Neural progenitor cell (in vitro differentiated cells): Measurements from ENCODE around the gene HOXA13.

Experiments used
- EZH2 ChIP-seq: fragments of 200-600 bp; sonication (generic); IDR thresholded peaks from 2 replicates; pipeline ENCODE4 v1.6.1; 2017; ENCODE audit warnings: antibody characterized with exemption, mild to moderate bottlenecking, moderate library complexity
- TF ChIP-seq, protein P1 (sequence below): fragments of 200-600 bp; sonication (generic); IDR thresholded peaks from 2 replicates; pipeline ENCODE4 v1.5.1; 2017; ENCODE audit warnings: antibody characterized with exemption, mild to moderate bottlenecking

DNA sequence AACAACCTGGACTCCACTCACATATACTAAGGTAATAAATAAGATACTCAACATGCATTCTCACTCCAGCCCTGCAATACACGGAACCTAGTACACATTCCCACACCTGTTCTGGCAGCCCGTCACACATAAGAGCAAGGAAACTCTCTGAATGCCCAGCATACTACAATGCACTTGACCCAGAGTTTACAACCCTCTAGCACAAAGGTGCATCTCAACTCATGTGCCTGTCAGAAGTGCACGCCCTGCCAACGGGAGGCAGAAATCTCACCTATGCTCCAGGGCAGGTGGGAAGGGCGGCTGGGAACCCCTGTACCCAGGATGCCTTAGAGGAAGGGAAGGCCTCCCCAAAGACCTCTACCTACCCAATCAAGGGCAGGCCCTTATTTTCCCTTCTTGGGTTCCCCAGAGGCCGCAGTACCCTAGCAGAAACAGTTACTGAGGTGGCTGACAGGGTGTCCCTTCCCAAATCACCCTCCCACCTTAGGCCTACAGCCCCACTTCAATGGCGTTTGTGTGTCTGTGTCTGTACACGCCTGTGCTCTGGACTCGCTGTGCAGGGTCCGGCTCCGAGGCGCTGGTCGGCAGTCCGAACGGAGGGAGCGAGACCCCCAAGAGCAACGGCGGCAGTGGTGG lies 44.7 kb upstream of the HOXA13 start:
- TF ChIP-seq, protein P1, sequence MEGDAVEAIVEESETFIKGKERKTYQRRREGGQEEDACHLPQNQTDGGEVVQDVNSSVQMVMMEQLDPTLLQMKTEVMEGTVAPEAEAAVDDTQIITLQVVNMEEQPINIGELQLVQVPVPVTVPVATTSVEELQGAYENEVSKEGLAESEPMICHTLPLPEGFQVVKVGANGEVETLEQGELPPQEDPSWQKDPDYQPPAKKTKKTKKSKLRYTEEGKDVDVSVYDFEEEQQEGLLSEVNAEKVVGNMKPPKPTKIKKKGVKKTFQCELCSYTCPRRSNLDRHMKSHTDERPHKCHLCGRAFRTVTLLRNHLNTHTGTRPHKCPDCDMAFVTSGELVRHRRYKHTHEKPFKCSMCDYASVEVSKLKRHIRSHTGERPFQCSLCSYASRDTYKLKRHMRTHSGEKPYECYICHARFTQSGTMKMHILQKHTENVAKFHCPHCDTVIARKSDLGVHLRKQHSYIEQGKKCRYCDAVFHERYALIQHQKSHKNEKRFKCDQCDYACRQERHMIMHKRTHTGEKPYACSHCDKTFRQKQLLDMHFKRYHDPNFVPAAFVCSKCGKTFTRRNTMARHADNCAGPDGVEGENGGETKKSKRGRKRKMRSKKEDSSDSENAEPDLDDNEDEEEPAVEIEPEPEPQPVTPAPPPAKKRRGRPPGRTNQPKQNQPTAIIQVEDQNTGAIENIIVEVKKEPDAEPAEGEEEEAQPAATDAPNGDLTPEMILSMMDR: no peak
- no peak for TF ChIP-seq EZH2
